ENCODE data around the gene TBL3. TPM values are rescaled to one million over a fixed set of nuclear protein-coding genes. Genes with fewer than 3 reads are reported as not detected.

Gene TBL3
- total and polyA plus RNA-seq, 9 of the 15 experiments (the other 6 are each of a cell fraction or from before 2014, with no cell fraction given): 0.97 to 117 (median 24.5) TPM

DNA sequence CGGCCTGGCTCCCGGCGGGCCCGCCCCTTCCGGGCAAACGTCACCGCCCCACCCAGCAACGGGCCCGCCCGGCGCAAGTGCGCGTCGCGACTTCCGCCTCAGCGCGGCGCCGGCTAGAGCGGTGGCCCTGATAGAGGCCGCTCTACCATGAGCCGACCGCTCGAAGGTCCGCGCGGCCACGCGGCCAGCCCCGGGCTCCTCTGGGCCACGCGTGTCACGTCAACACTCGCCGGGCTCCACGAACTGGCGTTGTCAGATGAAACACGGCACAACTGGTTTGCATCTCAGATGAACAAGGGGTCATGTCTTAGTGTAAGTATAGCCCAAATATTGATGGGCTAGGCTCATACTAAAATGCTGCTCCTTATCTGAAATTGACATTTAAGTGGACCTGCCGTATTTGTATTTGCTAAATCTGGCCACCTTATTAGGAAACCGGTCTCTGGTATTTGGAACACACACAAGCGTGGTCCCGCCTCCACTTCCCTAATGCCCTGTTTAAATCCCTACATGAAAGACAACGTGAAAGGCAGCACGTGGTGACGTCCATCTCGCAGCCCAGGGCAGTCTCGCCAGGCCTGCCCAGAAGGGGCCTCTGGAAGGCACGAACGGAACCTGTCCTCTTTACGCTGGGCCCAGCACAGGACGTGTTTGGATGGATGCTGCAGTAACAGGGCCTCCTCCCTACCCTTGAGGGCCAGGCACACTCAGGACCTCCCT is 38.1 kb downstream of the TBL3 start, which contains the start of gene ZNF598 (continued):
- TF ChIP-seq RBM14 (IDR thresholded peaks at IDR 0.05; ENCODE audit: borderline replicate concordance, insufficient read depth, low read depth, low read length) (no peak), HMGN3 (IDR thresholded peaks at IDR 0.05; ENCODE audit: borderline replicate concordance, extremely low read depth, insufficient read length, low read depth, low read length) (peak; percentile 38), ZNF551 (CRISPR knock-in tag; IDR thresholded peaks at IDR 0.05) (no peak), FOSL1 (tag; conservative IDR thresholded peaks at IDR 0.05) (no peak; the same call in 1 of the 2 replicates), ARNT (IDR thresholded peaks at IDR 0.05) (peak; percentile 21 to 71; a peak in 1 of 4 replicates), ZKSCAN8 (CRISPR knock-in tag; IDR thresholded peaks at IDR 0.05) (no peak), JUNB (CRISPR knock-in tag; conservative IDR thresholded peaks at IDR 0.05) (no peak), PCBP1 (IDR thresholded peaks at IDR 0.05; ENCODE audit: low read depth, low read length, poor library complexity, severe bottlenecking) (no peak), ZNF76 (CRISPR knock-in tag; IDR thresholded peaks at IDR 0.05; ENCODE audit: borderline replicate concordance) (no peak), ZNF165 (CRISPR knock-in tag; IDR thresholded peaks at IDR 0.05; ENCODE audit: borderline replicate concordance) (no peak), POLR2AphosphoS5 (IDR thresholded peaks at IDR 0.05; ENCODE audit: control insufficient read depth, insufficient read depth, low read depth, low read length) (peak; percentile 83)
- TF ChIP-seq, protein P1, sequence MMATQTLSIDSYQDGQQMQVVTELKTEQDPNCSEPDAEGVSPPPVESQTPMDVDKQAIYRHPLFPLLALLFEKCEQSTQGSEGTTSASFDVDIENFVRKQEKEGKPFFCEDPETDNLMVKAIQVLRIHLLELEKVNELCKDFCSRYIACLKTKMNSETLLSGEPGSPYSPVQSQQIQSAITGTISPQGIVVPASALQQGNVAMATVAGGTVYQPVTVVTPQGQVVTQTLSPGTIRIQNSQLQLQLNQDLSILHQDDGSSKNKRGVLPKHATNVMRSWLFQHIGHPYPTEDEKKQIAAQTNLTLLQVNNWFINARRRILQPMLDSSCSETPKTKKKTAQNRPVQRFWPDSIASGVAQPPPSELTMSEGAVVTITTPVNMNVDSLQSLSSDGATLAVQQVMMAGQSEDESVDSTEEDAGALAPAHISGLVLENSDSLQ (IDR thresholded peaks at IDR 0.05): peak; percentile 26; the same call in 1 of the 2 replicates
- TF ChIP-seq, protein P2, sequence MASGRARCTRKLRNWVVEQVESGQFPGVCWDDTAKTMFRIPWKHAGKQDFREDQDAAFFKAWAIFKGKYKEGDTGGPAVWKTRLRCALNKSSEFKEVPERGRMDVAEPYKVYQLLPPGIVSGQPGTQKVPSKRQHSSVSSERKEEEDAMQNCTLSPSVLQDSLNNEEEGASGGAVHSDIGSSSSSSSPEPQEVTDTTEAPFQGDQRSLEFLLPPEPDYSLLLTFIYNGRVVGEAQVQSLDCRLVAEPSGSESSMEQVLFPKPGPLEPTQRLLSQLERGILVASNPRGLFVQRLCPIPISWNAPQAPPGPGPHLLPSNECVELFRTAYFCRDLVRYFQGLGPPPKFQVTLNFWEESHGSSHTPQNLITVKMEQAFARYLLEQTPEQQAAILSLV (tag; IDR thresholded peaks at IDR 0.05): no peak
- TF ChIP-seq, protein P3, sequence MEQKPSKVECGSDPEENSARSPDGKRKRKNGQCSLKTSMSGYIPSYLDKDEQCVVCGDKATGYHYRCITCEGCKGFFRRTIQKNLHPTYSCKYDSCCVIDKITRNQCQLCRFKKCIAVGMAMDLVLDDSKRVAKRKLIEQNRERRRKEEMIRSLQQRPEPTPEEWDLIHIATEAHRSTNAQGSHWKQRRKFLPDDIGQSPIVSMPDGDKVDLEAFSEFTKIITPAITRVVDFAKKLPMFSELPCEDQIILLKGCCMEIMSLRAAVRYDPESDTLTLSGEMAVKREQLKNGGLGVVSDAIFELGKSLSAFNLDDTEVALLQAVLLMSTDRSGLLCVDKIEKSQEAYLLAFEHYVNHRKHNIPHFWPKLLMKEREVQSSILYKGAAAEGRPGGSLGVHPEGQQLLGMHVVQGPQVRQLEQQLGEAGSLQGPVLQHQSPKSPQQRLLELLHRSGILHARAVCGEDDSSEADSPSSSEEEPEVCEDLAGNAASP (IDR thresholded peaks at IDR 0.05): no peak
- TF ChIP-seq, protein P4, sequence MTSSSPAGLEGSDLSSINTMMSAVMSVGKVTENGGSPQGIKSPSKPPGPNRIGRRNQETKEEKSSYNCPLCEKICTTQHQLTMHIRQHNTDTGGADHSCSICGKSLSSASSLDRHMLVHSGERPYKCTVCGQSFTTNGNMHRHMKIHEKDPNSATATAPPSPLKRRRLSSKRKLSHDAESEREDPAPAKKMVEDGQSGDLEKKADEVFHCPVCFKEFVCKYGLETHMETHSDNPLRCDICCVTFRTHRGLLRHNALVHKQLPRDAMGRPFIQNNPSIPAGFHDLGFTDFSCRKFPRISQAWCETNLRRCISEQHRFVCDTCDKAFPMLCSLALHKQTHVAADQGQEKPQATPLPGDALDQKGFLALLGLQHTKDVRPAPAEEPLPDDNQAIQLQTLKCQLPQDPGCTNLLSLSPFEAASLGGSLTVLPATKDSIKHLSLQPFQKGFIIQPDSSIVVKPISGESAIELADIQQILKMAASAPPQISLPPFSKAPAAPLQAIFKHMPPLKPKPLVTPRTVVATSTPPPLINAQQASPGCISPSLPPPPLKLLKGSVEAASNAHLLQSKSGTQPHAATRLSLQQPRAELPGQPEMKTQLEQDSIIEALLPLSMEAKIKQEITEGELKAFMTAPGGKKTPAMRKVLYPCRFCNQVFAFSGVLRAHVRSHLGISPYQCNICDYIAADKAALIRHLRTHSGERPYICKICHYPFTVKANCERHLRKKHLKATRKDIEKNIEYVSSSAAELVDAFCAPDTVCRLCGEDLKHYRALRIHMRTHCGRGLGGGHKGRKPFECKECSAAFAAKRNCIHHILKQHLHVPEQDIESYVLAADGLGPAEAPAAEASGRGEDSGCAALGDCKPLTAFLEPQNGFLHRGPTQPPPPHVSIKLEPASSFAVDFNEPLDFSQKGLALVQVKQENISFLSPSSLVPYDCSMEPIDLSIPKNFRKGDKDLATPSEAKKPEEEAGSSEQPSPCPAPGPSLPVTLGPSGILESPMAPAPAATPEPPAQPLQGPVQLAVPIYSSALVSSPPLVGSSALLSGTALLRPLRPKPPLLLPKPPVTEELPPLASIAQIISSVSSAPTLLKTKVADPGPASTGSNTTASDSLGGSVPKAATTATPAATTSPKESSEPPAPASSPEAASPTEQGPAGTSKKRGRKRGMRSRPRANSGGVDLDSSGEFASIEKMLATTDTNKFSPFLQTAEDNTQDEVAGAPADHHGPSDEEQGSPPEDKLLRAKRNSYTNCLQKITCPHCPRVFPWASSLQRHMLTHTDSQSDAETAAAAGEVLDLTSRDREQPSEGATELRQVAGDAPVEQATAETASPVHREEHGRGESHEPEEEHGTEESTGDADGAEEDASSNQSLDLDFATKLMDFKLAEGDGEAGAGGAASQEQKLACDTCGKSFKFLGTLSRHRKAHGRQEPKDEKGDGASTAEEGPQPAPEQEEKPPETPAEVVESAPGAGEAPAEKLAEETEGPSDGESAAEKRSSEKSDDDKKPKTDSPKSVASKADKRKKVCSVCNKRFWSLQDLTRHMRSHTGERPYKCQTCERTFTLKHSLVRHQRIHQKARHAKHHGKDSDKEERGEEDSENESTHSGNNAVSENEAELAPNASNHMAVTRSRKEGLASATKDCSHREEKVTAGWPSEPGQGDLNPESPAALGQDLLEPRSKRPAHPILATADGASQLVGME (CRISPR knock-in tag; IDR thresholded peaks at IDR 0.05): no peak
- TF ChIP-seq, protein P5, sequence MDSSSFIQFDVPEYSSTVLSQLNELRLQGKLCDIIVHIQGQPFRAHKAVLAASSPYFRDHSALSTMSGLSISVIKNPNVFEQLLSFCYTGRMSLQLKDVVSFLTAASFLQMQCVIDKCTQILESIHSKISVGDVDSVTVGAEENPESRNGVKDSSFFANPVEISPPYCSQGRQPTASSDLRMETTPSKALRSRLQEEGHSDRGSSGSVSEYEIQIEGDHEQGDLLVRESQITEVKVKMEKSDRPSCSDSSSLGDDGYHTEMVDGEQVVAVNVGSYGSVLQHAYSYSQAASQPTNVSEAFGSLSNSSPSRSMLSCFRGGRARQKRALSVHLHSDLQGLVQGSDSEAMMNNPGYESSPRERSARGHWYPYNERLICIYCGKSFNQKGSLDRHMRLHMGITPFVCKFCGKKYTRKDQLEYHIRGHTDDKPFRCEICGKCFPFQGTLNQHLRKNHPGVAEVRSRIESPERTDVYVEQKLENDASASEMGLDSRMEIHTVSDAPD (CRISPR knock-in tag; IDR thresholded peaks at IDR 0.05): no peak
